ENCODE measurements around the gene SLC25A15.

The SLC25A15 gene

DNA sequence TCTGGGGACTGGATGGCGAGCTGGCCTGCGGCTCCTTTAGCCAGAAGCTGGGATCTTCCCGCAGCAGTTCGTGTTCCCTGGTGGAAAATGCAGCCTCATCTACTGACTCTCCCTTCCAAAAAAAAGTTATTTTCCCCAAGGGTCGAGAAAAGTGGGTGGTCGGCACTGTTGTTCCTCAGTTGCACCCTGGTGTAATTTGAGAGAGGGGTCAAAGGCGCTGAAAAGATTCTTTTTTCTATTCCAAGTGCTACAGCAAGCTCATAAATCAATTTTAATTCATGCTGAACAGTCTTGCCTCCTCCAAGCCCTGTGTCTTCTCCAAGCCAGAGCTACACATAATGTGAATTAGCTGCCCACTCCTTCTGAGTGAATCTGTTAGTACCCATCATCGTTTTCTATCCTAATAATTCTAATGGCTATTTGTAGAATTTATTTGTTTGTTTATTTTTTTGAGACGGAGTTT lies 774 bp downstream of the SLC25A15 start:
- no peak for DNase-seq (ENCODE audit: low read depth in 2 of 2)
- TF ChIP-seq, protein P1, sequence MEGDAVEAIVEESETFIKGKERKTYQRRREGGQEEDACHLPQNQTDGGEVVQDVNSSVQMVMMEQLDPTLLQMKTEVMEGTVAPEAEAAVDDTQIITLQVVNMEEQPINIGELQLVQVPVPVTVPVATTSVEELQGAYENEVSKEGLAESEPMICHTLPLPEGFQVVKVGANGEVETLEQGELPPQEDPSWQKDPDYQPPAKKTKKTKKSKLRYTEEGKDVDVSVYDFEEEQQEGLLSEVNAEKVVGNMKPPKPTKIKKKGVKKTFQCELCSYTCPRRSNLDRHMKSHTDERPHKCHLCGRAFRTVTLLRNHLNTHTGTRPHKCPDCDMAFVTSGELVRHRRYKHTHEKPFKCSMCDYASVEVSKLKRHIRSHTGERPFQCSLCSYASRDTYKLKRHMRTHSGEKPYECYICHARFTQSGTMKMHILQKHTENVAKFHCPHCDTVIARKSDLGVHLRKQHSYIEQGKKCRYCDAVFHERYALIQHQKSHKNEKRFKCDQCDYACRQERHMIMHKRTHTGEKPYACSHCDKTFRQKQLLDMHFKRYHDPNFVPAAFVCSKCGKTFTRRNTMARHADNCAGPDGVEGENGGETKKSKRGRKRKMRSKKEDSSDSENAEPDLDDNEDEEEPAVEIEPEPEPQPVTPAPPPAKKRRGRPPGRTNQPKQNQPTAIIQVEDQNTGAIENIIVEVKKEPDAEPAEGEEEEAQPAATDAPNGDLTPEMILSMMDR (IDR thresholded peaks at IDR 0.05; ENCODE audit: low read depth, low read length): no peak
- peak overlapping the region; percentile 68 to 71 for H3K4me3 ChIP-seq (replicated peaks in 1 of 2; ENCODE audit: low read depth in 2 of 2, low read length in 2 of 2)

GRCh38 chr13:40792284-40793051 lies 3.1 kb downstream of the SLC25A15 start:
- no peak for DNase-seq (ENCODE audit: low read depth in 2 of 2)
- TF ChIP-seq, protein P1 (IDR thresholded peaks at IDR 0.05; ENCODE audit: low read depth, low read length): no peak
- no peak overlapping the region for H3K4me3 ChIP-seq (replicated peaks in 1 of 2; ENCODE audit: low read depth in 2 of 2, low read length in 2 of 2)

DNA sequence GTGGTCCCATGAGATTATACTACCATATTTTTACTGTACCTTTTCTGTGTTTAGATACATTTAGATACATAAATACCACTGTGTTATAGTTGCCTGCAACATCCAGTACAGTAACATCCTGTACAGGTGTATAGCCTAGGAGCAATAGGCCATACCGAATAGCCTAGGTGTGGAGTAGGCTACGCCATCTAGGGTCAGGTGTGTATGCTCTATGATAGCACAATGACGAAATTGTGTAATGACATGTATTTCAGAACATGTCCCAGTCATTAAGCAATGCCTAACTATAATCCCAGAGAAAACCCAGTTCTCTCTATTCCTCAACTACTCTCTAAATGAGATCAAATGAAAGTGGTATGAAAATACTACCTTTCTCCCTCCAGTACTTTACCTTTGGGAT lies 3.9 kb downstream of the SLC25A15 start:
- DNase-seq (ENCODE audit: low read depth in 2 of 2): no peak
- no peak overlapping the region for H3K4me3 ChIP-seq (replicated peaks in 1 of 2; ENCODE audit: low read depth in 2 of 2, low read length in 2 of 2)
- TF ChIP-seq, protein P1 (IDR thresholded peaks at IDR 0.05; ENCODE audit: low read depth, low read length): no peak

- no peak overlapping the region for H3K4me3 ChIP-seq (replicated peaks in 1 of 2; ENCODE audit: low read depth in 2 of 2, low read length in 2 of 2)
- TF ChIP-seq, protein P1 (IDR thresholded peaks at IDR 0.05; ENCODE audit: low read depth, low read length): no peak
These were observed 5.3 kb downstream of the SLC25A15 start for GRCh38 chr13:40794414-40795368.

DNA sequence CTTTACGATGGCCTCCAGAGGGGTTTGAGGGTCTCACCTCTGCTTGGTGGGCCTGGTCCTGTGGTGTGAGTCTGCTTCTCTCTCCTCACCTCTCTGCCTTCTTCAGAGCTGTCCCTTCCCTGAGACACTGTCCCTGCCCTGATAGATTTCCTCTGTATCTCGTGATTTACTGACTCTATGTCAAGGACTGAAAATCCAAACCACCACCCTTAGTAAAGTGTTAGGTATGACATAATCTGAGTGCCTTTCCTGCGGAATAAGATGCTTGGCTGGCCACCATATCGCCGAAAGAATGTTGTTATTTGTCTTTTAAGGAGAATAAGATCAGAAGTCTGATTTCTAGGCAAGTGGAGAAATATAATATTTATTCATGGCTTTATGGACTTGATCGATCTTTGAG lies 7.2 kb downstream of the SLC25A15 start:
- no peak overlapping the region for H3K4me3 ChIP-seq (replicated peaks in 1 of 2; ENCODE audit: low read depth in 2 of 2, low read length in 2 of 2)
- TF ChIP-seq, protein P1 (IDR thresholded peaks at IDR 0.05; ENCODE audit: low read depth, low read length): no peak
- no peak for DNase-seq (ENCODE audit: low read depth in 2 of 2)

More at GRCh38 chr13:40794414-40795368, 5.3 kb downstream of the SLC25A15 start:
- DNase-seq (ENCODE audit: low read depth in 2 of 2): no peak

GRCh38 chr13:40798380-40798779 lies 9.0 kb downstream of the SLC25A15 start:
- TF ChIP-seq, protein P1 (IDR thresholded peaks at IDR 0.05; ENCODE audit: low read depth, low read length): no peak
- DNase-seq (ENCODE audit: low read depth in 2 of 2): no peak

More at GRCh38 chr13:40798380-40798779, 9.0 kb downstream of the SLC25A15 start:
- H3K4me3 ChIP-seq (replicated peaks in 1 of 2; ENCODE audit: low read depth in 2 of 2, low read length in 2 of 2): no peak overlapping the region

Measured in cardiac fibroblast (primary cell).